SH-SY5Y (cell line): ENCODE data around the gene VAV2.

Experiments
- GATA2 ChIP-seq: IDR thresholded peaks from 2 replicates; pipeline ENCODE4 v1.6.1; 2011; ENCODE audit warnings: mild to moderate bottlenecking, low read depth, low read length
- GATA3 ChIP-seq: IDR thresholded peaks from 2 replicates; pipeline ENCODE4 v1.6.1; 2011; ENCODE audit warnings: low read depth, mild to moderate bottlenecking, low read length, moderate library complexity

DNA sequence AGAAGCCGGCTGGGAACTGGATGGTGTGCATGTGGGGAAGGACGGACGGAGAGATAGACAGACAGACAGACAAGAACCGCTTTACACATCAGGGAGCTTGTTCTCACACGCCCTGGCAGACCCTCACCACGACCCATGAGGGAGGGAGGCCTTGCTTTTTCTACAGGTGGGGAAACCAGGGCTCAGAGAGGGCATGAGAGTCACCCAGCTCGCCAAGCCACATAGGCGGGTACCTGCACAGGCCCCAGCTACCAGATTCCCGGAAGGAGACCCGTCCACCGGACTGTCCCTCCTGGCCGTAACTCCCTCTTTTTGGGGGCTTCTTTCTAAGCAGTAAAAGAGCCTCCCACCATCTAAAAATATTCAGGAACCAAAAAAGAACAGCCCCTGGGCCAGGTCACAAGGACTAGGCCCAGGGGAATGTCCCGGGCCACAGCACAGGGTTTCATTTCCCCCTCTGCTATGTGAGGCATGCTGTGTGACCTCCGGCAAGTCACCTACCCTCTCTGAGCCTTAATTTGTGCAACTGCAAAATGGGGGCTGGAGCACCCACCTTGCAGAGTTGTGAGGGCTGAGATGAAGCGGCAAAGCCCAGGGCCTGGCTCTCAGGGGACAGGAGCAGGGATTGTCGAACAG is 169.6 kb downstream of the VAV2 start:
- TF ChIP-seq GATA2 (no peak), GATA3 (no peak)
